Amygdala (tissue), 56 donors: ENCODE results near the gene MAP3K12.
"Not testable (repeated sequence)": the region's sequence is repeated elsewhere in the genome, so short reads cannot be mapped to it uniquely, and the experiment has no call there.

Experiments
- DNase-seq, 56 donors: peaks; one replicate each; lab custom pipeline; 2025; lab: John Stamatoyannopoulos, UW

Gene MAP3K12

DNA sequence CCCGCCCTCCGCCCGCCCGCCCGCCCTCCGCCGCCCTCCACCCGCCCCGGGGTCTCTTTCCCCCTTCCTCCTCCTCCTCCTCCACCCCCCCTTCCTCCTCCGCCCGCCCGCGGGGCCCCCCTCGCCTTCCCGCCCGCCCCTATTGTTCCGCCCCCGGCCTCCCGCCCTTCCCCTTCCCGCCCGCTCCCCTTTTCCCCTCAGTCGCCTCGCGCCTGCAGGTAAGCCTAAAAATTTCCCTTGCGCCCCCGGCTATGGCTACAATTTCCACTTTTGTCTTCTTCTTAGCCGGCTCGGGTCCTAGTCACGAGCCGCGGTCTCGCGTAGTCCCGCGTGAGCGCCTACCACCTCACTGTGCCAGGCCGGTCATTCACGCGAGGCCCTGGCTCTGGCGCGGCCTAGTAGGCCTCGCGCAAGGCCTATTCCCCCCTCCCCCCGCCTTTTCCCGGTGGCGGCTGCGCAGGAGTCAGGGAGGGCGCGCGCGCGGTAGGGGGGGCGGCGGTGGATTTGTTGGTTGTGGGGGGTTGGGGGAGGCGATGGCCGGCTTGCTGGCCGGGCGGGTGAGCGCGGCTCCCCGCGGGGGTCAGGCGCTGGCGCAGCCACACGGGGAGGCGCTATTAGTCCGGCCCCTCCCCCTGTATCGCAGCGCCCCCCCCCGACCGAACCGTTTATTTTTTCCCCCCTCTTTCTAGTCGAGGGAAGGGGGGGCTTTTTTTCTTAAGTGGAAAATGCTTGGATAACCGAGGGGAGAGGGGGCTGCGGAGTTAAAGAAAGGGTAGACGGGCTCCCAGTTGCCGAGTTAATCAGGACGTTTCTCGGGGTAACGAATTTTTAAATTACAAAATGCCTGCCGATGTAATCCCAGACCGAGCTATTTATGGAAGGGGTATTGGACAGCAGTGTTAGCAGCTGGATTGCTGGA, 46.8 kb downstream of the MAP3K12 start:
- peak; percentile 32 to 90 (median 77) for DNase-seq

DNA sequence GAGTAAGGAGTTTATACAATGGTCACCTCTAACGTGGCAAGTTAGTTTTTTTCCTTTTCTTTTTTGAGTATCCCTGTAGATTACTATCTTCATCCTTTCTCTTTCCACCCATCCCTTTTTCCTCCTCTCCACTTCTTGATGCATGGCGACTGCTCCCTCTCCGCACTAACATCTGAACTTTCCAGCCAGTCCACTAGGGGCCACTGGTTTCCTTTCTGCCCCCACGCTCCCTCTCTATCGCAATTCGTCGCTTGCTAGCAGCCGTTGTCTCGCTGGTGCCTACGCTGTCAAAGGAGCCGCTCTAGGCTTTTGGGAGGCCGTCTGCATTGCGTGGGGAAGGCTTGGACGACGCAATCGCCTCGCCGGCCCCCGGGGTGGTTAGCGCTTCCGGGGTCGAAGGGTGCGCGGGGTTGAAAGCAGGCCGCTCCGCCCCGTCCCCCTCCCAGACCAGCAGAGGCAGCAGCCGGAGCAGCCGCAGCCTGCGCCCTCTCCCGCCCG, 47.5 kb downstream of the MAP3K12 start, which contains the start of gene PCBP2:
Gene PCBP2 (plus strand): TSS at position 442 of the 498 bp plus-strand sequence. CDS start 2,699 bp downstream, outside the sequence.
- DNase-seq = peak; percentile 35 to 100 (median 98)

DNA sequence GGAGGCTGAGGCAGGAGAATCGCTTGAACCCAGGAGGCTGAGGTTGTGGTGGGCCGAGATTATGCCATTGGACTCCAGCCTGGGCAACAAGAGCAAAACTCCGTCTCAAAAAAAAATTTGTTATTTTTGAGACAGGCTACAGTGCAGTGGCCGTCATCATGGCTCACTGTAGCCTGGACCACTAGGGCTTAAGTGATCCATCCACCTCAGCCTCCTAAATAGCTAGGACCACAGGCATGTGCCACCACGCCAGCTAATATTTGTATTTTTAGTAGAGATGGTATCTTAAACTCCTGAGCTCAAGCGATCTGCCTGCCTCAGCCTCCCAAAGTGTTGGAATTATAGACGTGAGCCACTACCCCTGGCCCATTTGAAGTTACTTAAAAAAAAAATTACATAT, 48.3 kb downstream of the MAP3K12 start:
- no peak for DNase-seq

DNA sequence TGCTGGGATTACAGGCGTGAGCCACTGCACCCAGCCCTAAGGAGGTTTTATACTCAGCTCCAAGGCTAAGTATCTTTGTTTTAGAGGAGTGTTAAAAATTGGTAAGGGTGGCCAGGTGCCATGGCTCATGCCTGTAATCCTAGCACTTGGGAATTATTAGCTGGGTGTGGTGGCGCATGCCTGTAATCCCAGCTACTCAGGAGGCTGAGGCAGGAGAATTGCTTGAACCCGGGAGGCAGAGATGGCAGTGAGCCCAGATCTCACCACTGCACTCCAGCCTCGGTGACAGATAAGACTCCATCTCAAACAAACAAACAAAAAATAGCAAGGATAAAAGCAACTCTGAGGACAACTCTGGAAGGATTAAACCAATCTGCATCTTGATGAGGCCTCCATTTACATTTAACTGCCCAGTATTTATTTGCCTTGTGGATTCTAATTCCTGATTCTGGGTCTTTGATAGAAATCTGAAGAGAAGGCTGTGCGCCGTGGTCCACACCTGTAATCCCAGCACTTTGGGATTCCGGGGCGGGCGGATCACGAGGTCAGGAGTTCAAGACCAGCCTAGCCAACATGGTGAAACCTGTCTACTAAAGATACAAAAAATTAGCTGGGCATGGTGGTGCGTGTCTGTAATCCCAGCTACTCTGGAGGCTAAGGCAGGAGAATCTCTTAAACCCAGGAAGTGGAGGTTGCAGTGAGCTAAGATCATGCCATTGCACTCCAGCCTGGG, 54.5 kb downstream of the MAP3K12 start:
- DNase-seq = not testable (repeated sequence)

DNA sequence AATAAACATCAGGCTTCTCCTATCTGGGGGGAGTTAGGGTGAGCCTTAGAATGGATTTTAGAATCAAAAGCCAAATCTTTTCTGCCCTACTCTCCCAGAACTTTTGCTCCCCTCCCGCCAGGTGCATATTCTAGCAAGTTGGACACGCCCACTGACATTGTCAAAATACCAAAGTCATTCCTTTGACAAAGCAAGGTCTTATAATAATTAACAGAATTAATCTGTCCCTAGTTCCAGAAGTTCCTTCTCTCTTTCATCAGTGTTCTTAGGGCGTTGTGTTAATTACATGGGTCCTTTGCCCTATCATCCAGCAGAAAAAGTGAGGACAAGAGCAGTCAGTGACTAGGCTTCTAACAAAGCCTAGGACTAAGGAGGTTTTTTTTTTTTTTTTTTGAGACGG, 55.3 kb downstream of the MAP3K12 start:
- DNase-seq = no peak

DNA sequence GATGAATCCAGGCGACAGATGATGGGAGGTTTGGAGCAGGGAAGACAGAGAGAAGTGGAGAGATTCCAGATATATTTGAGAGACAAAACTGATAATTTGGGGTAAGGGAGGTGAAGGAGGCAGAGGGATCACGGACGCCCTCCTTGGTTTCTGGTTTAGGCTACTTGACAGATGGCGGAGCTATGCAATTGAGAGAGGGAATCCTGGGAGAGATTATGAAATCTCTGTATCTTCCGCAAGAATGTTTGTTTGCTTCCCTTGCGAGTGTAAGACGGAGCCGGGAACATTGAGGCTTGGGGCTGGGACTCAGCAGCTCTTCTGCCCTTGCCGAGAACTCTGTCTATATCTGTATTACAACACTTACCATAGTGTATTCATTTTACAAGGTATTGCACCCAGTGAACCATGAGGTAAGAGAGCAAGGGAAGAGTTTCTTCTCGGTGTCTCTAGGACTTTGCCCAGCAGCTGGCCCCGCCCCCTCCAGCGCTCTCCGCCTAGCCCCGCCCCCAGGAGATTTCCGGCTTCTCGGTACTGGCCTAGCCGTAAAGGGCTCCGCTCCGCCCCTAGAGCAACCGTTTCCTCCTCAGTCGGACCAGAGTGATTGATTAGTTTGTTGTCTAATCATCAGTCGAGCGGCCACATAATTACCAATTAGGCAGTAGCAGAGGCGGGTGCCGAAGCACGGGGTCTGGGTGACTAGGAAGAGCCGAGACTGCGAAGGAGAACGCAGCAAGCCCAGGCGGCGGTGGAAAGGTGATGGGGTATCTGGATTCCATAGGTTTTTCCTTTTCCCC, 58.0 kb downstream of the MAP3K12 start, which contains the start of gene PRR13:
Gene PRR13 (plus strand): TSS at position 695 of the 794 bp plus-strand sequence. CDS start 981 bp downstream, outside the sequence.
- peak; percentile 56 to 99 (median 96) for DNase-seq

DNA sequence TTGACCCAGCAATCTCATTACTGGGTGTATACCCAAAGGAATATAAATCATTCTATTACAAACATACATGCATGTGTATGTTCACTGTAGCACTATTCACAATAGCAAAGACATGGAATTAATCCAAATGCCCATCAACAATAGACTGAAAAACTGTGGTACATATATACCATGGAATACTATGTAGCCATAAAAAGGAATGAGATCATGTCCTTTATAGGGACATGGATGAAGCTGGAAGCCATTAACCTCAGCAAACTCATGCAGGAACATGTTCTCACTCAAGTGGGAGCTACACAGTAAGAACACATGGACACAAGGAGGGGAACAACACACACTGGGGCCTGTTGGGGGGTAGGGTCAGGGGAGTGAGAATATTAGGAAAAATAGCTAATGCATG, 59.7 kb downstream of the MAP3K12 start:
- DNase-seq = not testable (repeated sequence)

DNA sequence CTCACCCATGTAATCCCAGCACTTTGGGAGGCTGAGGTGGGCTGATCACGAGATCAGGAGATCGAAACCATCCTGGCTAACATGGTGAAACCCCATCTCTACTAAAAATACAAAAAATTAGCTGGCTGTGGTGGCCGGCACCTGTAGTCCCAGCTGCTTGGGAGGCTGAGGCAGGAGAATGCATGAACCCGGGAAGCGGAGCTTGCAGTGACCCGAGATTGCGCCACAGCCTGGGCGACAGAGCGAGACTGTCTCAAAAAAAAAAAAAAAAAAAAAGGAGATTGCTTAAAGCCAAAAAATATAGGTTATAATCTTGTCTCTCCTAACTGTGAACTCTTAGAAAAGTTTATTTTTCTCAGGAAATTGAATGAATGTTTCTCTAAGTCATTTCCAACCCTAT, 63.9 kb downstream of the MAP3K12 start:
- not testable (repeated sequence) for DNase-seq

DNA sequence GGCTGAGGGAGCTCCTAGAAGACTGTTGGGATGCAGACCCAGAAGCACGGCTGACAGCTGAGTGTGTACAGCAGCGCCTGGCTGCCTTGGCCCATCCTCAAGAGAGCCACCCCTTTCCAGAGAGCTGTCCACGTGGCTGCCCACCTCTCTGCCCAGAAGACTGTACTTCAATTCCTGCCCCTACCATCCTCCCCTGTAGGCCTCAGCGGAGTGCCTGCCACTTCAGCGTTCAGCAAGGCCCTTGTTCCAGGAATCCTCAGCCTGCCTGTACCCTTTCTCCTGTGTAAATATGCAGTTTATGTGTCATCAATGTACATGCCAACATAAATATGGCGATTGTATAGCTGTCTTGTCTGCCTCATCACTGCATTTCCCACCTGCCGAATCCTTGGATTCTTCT, 68.1 kb downstream of the MAP3K12 start:
- no peak for DNase-seq

DNA sequence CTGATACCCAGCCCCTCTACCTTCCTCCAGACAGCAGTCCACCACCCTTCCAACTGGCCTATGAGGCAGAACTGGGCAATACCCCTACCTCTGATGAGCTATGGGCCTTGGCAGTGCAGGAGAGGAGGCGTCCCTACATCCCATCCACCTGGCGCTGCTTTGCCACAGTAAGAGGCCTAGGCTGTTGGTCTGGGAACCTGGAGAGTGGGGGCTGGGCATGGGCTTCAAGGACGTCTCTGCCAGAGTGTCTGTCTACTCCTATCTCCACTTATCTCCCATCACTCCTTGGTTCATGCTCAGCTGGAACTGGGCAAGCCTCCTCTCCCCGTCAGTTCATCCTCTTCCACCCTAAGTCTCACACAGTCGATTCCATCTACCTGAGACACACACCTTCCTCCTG, 69.1 kb downstream of the MAP3K12 start:
- DNase-seq = no peak
